SK-N-MC (cell line): ENCODE data around the gene EPHX1.

ENCODE experiments used
- EZH2 ChIP-seq: fragments of 200-600 bp; sonication (generic); IDR thresholded peaks from one replicate; pipeline ENCODE4 v1.6.1; 2017; ENCODE audit warnings: antibody characterized with exemption
- FOXP2 ChIP-seq: optimal IDR thresholded peaks from 2 replicates; pipeline ENCODE3; 2011; ENCODE audit warnings: mild to moderate bottlenecking, moderate library complexity; ENCODE audit not compliant: insufficient read depth; ENCODE audit errors: extremely low read length, control extremely low read depth
- POLR2AphosphoS5 ChIP-seq: IDR thresholded peaks from 2 replicates; pipeline ENCODE4 v1.6.1; 2012; ENCODE audit warnings: mild to moderate bottlenecking, low read depth, low read length, borderline replicate concordance

DNA sequence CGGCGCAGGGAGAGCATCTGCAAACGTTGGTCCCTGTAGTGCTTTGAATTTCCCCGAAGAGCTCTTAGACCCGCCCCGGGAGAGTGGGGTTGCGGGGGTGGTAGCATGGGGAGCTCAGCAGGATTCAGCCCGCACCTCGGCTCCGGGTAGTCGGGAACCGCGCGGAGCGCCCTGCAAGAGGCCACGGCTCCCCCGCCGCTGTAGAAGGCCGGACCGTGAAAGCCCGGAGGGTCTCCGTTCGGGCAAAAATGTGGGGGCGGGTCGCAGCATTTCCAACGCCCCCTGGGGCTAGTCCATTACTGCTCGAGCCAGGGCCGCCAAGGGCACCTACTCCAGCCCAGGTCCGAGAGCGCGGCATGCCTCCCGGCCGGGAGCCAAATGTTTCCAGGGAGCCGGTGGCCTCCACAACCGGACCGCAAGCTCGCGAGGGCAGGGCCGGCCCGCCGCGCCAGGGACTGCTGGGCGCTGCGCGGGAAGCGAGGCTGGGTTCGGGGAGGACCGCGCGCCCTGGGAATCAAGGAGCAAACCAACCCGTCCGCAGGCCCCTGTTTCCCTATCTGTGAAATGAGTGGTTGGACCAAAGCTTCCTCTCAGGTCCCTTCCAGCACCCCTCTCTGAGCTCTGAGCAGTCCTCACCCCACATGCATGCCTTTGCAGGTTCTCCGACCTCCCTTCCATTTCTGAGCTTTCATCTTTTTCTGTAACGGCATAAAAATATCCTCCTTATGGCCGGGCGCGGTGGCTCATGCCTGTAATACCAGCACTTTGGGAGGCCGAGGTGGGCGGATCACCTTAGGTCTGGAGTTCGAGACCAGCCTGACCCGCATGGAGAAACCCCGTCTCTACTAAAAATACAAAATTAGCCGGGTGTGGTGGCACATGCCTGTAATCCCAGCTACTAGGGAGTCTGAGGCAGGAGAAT lies 73.0 kb downstream of the EPHX1 start:
- TF ChIP-seq EZH2 (no peak), POLR2AphosphoS5 (no peak), FOXP2 (no peak)
